GM18951 (cell line): ENCODE results near the gene ALG14.

Source experiments
- POLR2A ChIP-seq: IDR thresholded peaks from 4 replicates; pipeline ENCODE4 v1.6.1; 2011; ENCODE audit warnings: mild to moderate bottlenecking; ENCODE audit not compliant: insufficient read length, insufficient read depth; ENCODE audit errors: extremely low read depth
- in situ Hi-C: fragments of 300-500 bp; cut with MboI; formaldehyde crosslinking; loops from one replicate; pipeline ENCODE4 v1.12.0; 2022; ENCODE audit warnings: low sequenced_read_pairs, mixed read lengths, inconsistent platforms; ENCODE audit not compliant: unreplicated experiment

Gene ALG14

GRCh38 chr1:95076034-95076433, 3.3 kb upstream of the ALG14 start:
- no peak for TF ChIP-seq POLR2A
- in situ Hi-C loops = no loop called here

GRCh38 chr1:95073446-95073845, 695 bp upstream of the ALG14 start:
- in situ Hi-C loops = no loop called here
- TF ChIP-seq POLR2A = no peak

- TF ChIP-seq POLR2A = no peak
- in situ Hi-C loops = no loop called here
Observed at GRCh38 chr1:95072117-95072516, 634 bp downstream of the ALG14 start.

GRCh38 chr1:95071539-95071938, 1.2 kb downstream of the ALG14 start:
- in situ Hi-C loops = no loop called here
- no peak for TF ChIP-seq POLR2A

GRCh38 chr1:95069710-95070093, 3.0 kb downstream of the ALG14 start:
- in situ Hi-C loops = no loop called here
- no peak for TF ChIP-seq POLR2A

- no peak for TF ChIP-seq POLR2A
- in situ Hi-C loops = no loop called here
Observed at GRCh38 chr1:95068956-95069709, 3.6 kb downstream of the ALG14 start.

GRCh38 chr1:95067568-95067967, 5.2 kb downstream of the ALG14 start:
- in situ Hi-C loops = no loop called here
- TF ChIP-seq POLR2A = no peak

GRCh38 chr1:95067062-95067461, 5.7 kb downstream of the ALG14 start:
- in situ Hi-C loops = no loop called here
- TF ChIP-seq POLR2A = no peak

GRCh38 chr1:95061445-95062006, 11.2 kb downstream of the ALG14 start:
- in situ Hi-C loops = no loop called here

GRCh38 chr1:95058974-95059373, 13.8 kb downstream of the ALG14 start:
- in situ Hi-C loops = no loop called here
- TF ChIP-seq POLR2A = no peak

More at GRCh38 chr1:95061445-95062006, 11.2 kb downstream of the ALG14 start:
- no peak for TF ChIP-seq POLR2A

- TF ChIP-seq POLR2A = no peak
- in situ Hi-C loops = no loop called here
Observed at GRCh38 chr1:95057351-95057750, 15.4 kb downstream of the ALG14 start.

- in situ Hi-C loops = loop anchor here (25.0 kb wide), 1 partner anchor 988 kb away; no protein-coding TSS in a partner anchor
- no peak for TF ChIP-seq POLR2A
Observed at GRCh38 chr1:95049935-95050334, 22.8 kb downstream of the ALG14 start.

- in situ Hi-C loops = loop anchor here (25.0 kb wide), 1 partner anchor 986 kb away; no protein-coding TSS in a partner anchor
- no peak for TF ChIP-seq POLR2A
Observed at GRCh38 chr1:95048317-95048716, 24.4 kb downstream of the ALG14 start.

- in situ Hi-C loops = loop anchor here (25.0 kb wide), 1 partner anchor 985 kb away; no protein-coding TSS in a partner anchor
Observed at GRCh38 chr1:95047624-95048023, 25.1 kb downstream of the ALG14 start.

GRCh38 chr1:95046359-95046758, 26.4 kb downstream of the ALG14 start:
- TF ChIP-seq POLR2A = no peak
- in situ Hi-C loops = loop anchor here (25.0 kb wide), 1 partner anchor 984 kb away; no protein-coding TSS in a partner anchor
